HL-60 (cell line): ENCODE data around the gene OVOL1.

ENCODE experiments used
- DNase-seq, 2 experiments: peaks; one replicate each; pipeline ENCODE4 v3.0.0-alpha.2; 2010 to 2020; ENCODE audit warnings: low read depth in 1 of 2, low spot score in 1 of 2
- H3K27ac ChIP-seq: fragments of 250-450 bp; sonication (Bioruptor Pico); replicated peaks from 2 replicates; pipeline ENCODE4 v1.5.1; 2020; ENCODE audit warnings: mild to moderate bottlenecking, moderate library complexity
- H3K27me3 ChIP-seq: fragments of 250-450 bp; sonication (Bioruptor Pico); 2 replicates; pipeline ENCODE4 v1.5.1; 2021; ENCODE audit warnings: mild to moderate bottlenecking, moderate library complexity; ENCODE audit not compliant: insufficient read depth, poor library complexity, severe bottlenecking
- H3K4me3 ChIP-seq: replicated peaks from 2 replicates; pipeline ENCODE4 v1.5.1; 2011; ENCODE audit warnings: mild to moderate bottlenecking, control low read depth, low read length; ENCODE audit not compliant: insufficient read depth
- GABPA ChIP-seq: IDR thresholded peaks from 2 replicates; pipeline ENCODE4 v1.6.1; 2012; ENCODE audit warnings: low read depth
- POLR2AphosphoS5 ChIP-seq: IDR thresholded peaks from 2 replicates; pipeline ENCODE4 v1.6.1; 2012; ENCODE audit warnings: low read depth
- SPI1 ChIP-seq: IDR thresholded peaks from 2 replicates; pipeline ENCODE4 v1.6.1; 2012; ENCODE audit warnings: low read depth, mild to moderate bottlenecking, borderline replicate concordance
- TF ChIP-seq, protein P1 (sequence below): IDR thresholded peaks from 2 replicates; pipeline ENCODE4 v1.6.1; 2012; ENCODE audit warnings: low read depth; ENCODE audit not compliant: insufficient replicate concordance
- TF ChIP-seq, protein P2 (sequence below): IDR thresholded peaks from one replicate; pipeline ENCODE4 v1.5.1; 2011; ENCODE audit warnings: low read length, control low read depth, inconsistent platforms; ENCODE audit not compliant: insufficient read depth

OVOL1 gene

DNA sequence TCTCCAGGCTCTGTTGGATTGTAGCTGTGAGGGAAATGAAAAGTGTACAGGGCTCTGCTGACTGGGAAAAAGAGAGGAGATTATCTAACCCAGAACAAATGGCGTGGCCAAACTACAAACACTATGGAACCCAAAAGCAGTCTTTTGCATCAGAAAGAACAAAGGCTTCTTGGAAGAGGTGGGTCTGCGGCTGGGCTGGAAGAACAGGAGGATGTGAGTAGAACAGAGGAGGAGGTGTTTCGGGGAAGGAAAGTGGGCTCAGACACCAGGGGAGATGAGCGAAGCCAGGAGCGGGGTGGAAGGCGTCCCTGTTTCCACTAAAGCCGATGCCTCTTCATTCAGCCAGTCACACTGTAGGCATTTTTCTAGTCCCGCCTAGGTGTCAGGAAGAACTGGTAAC is 12.0 kb downstream of the OVOL1 start:
- Histone ChIP-seq H3K27me3 (peaks cover 19% of the 10 kb centered on the region), H3K27ac (no peak overlapping the region), H3K4me3 (no peak overlapping the region)
- TF ChIP-seq, protein P1, sequence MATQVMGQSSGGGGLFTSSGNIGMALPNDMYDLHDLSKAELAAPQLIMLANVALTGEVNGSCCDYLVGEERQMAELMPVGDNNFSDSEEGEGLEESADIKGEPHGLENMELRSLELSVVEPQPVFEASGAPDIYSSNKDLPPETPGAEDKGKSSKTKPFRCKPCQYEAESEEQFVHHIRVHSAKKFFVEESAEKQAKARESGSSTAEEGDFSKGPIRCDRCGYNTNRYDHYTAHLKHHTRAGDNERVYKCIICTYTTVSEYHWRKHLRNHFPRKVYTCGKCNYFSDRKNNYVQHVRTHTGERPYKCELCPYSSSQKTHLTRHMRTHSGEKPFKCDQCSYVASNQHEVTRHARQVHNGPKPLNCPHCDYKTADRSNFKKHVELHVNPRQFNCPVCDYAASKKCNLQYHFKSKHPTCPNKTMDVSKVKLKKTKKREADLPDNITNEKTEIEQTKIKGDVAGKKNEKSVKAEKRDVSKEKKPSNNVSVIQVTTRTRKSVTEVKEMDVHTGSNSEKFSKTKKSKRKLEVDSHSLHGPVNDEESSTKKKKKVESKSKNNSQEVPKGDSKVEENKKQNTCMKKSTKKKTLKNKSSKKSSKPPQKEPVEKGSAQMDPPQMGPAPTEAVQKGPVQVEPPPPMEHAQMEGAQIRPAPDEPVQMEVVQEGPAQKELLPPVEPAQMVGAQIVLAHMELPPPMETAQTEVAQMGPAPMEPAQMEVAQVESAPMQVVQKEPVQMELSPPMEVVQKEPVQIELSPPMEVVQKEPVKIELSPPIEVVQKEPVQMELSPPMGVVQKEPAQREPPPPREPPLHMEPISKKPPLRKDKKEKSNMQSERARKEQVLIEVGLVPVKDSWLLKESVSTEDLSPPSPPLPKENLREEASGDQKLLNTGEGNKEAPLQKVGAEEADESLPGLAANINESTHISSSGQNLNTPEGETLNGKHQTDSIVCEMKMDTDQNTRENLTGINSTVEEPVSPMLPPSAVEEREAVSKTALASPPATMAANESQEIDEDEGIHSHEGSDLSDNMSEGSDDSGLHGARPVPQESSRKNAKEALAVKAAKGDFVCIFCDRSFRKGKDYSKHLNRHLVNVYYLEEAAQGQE = no peak
- no peak for TF ChIP-seq SPI1
- TF ChIP-seq, protein P2, sequence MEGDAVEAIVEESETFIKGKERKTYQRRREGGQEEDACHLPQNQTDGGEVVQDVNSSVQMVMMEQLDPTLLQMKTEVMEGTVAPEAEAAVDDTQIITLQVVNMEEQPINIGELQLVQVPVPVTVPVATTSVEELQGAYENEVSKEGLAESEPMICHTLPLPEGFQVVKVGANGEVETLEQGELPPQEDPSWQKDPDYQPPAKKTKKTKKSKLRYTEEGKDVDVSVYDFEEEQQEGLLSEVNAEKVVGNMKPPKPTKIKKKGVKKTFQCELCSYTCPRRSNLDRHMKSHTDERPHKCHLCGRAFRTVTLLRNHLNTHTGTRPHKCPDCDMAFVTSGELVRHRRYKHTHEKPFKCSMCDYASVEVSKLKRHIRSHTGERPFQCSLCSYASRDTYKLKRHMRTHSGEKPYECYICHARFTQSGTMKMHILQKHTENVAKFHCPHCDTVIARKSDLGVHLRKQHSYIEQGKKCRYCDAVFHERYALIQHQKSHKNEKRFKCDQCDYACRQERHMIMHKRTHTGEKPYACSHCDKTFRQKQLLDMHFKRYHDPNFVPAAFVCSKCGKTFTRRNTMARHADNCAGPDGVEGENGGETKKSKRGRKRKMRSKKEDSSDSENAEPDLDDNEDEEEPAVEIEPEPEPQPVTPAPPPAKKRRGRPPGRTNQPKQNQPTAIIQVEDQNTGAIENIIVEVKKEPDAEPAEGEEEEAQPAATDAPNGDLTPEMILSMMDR = no peak
- no peak for TF ChIP-seq GABPA
- TF ChIP-seq POLR2AphosphoS5 = no peak
- no peak for DNase-seq

DNA sequence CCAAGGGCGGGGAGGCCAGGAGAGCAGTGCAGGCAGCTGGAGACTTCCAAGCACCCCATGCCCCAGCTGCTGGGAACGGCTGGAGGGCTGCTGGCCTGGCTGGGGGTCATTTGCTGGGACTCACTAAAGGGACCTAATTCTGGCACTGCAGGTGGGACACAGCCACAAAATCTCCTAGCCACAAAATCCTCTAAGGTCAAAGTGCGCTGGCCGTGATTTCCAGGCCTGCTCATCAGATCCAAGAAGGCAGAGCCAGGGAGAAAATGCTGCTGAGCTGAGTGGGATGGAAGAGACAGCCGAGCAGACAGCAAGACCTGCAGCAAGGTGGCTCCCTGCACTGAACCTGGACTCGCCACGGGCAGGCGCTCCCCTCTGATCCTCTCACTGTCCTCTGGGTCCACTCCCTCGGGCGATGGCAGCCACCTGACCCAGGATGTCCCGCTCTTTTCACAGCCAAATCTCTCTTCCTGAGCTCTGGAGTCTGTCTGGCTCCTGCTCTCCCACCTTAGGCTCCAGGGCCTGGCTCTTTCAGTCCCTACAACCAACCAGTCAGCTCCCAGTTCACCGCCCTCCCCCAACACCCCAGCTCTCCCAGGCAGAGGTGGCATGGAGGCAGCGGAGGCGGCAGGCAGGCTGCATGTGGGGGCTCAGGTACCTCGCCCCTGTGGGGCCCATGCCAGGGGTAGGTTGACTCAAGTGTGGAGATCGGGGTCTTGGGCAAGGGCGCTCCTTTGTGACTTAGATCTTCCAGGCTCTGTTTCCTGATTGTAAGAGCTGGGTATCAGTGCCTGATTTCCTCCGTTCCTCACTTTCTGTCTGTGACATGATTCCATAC is 14.5 kb downstream of the OVOL1 start:
- no peak for DNase-seq
- Histone ChIP-seq H3K4me3 (no peak overlapping the region), H3K27ac (no peak overlapping the region), H3K27me3 (peaks cover 25% of the 10 kb centered on the region)
- TF ChIP-seq, protein P1 = no peak
- TF ChIP-seq SPI1 (no peak), POLR2AphosphoS5 (no peak), GABPA (no peak)
- TF ChIP-seq, protein P2 = no peak

DNA sequence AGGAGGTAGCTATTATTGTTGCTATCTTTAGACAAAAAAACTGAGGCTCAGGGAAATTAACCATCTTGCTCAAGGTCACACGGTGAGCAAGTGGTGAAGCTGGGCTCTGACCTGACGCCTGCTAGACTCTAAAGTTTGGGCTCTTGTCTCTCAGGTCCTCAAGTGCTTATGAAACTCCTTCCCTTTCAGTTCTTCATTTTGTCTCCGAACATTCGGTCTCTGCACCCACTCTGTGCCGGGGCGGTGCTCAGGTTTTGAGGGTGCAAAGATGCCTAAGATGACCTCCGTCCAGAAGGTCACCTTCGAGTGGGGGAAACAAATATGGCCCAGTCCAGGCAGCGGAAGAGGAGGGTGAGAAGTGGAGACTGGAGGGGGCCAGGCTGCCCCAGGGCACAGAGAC is 16.0 kb downstream of the OVOL1 start:
- no peak overlapping the region for H3K4me3 ChIP-seq
- DNase-seq = no peak
- H3K27me3 ChIP-seq = peaks cover 25% of the 10 kb centered on the region
- H3K27ac ChIP-seq = no peak overlapping the region
- TF ChIP-seq, protein P1 = no peak
- TF ChIP-seq POLR2AphosphoS5 = no peak
- TF ChIP-seq, protein P2 = no peak
- no peak for TF ChIP-seq GABPA
- no peak for TF ChIP-seq SPI1
